Measurements from ENCODE around the gene POLR2C. TPM values are rescaled to one million over a fixed set of nuclear protein-coding genes. Genes with fewer than 3 reads are reported as not detected.
A peak's percentile ranks its signal among the peaks of the same experiment; 100 is the strongest.
"Not testable (repeated sequence)": the region's sequence is repeated elsewhere in the genome, so short reads cannot be mapped to it uniquely, and the experiment has no call there.

Gene POLR2C
- total RNA-seq, 1 experiment from 2014 or later: 110 TPM

DNA sequence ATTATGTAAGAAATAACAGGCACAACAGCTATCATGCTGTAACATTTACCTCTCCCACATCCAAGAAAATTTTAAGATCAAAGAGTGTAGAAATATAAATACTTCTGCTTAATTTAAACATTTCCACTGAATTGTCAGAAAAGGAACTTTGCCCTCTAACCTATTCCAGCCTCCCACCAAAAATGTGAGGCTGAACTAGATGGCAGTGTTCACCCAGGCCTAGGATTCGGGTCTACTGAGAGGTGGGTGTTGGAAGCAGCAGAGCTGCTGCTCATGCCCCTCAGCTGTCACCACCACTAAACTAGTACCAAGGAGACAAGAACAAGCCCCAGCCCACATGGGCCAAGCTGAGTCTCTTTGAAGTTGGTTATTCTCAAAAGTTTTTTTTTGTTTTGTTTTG, 26.6 kb upstream of the POLR2C start:
- BruUV-seq (replicated peaks): no TSS peak
- no peak for TF ChIP-seq EZH2 (IDR thresholded peaks at IDR 0.05; ENCODE audit: borderline replicate concordance, low read depth, low read length, poor library complexity, severe bottlenecking)
- TF ChIP-seq, protein P1, sequence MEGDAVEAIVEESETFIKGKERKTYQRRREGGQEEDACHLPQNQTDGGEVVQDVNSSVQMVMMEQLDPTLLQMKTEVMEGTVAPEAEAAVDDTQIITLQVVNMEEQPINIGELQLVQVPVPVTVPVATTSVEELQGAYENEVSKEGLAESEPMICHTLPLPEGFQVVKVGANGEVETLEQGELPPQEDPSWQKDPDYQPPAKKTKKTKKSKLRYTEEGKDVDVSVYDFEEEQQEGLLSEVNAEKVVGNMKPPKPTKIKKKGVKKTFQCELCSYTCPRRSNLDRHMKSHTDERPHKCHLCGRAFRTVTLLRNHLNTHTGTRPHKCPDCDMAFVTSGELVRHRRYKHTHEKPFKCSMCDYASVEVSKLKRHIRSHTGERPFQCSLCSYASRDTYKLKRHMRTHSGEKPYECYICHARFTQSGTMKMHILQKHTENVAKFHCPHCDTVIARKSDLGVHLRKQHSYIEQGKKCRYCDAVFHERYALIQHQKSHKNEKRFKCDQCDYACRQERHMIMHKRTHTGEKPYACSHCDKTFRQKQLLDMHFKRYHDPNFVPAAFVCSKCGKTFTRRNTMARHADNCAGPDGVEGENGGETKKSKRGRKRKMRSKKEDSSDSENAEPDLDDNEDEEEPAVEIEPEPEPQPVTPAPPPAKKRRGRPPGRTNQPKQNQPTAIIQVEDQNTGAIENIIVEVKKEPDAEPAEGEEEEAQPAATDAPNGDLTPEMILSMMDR (conservative IDR thresholded peaks at IDR 0.05; ENCODE audit: low read depth, low read length): no peak
- CTCF ChIA-PET: no interaction called here

DNA sequence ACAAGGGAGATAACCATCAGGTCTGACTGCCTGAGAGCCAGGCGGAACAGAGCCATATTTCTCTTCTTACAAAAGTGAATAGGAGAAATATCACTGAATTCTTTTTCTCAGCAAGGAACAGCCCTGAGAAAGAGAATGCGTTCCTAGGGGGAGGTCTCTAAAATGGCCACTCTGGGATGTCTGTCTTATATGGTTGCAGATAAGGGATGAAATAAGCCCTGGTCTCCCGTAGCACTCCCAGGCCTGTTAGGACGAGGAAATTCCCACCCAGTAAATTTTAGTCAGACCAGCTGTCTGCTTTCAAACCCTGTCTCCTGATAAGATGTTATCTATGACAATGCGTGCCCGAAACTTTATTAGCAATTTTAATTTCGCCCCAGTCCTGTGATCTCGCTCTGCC, 22.5 kb upstream of the POLR2C start:
- DNase-seq (ENCODE audit: low spot score); POLR2A ChIA-PET (ENCODE audit: low non-redundant PET); H3K4me3 ChIP-seq (ENCODE audit: low read depth, low read length, poor library complexity, severe bottlenecking); H3K27ac ChIP-seq (ENCODE audit: low read depth, low read length, poor library complexity, severe bottlenecking); CTCF ChIA-PET; intact Hi-C loops (cut with micrococcal nuclease; ENCODE audit: unreplicated experiment); BruUV-seq (replicated peaks); H3K27me3 ChIP-seq (replicated peaks; ENCODE audit: insufficient read depth, low read depth, low read length, poor library complexity); H3K4me1 ChIP-seq (ENCODE audit: insufficient read depth, low read length, poor library complexity, severe bottlenecking): not testable (repeated sequence)
- H3K9me3 ChIP-seq (ENCODE audit: low read depth, low read length, poor library complexity, severe bottlenecking): peaks cover 13% of the 10 kb centered on the region
- peaks cover 42% of the 10 kb centered on the region for H3K36me3 ChIP-seq (ENCODE audit: insufficient read depth, low read length, poor library complexity, severe bottlenecking)

More for the DNA sequence above, 26.6 kb upstream of the POLR2C start:
- intact Hi-C loops (cut with micrococcal nuclease; ENCODE audit: unreplicated experiment): no loop called here
- no peak overlapping the region for H3K4me3 ChIP-seq (ENCODE audit: low read depth, low read length, poor library complexity, severe bottlenecking)
- peaks cover 9% of the 10 kb centered on the region for H3K9me3 ChIP-seq (ENCODE audit: low read depth, low read length, poor library complexity, severe bottlenecking)
- H3K27ac ChIP-seq (ENCODE audit: low read depth, low read length, poor library complexity, severe bottlenecking): no peak overlapping the region
- no peak for DNase-seq (ENCODE audit: low spot score)
- POLR2A ChIA-PET (ENCODE audit: low non-redundant PET): no interaction called here
- H3K4me1 ChIP-seq (ENCODE audit: insufficient read depth, low read length, poor library complexity, severe bottlenecking): no peaks in the 10 kb centered on the region
- H3K36me3 ChIP-seq (ENCODE audit: insufficient read depth, low read length, poor library complexity, severe bottlenecking): peaks cover 77% of the 10 kb centered on the region
- no peaks in the 10 kb centered on the region for H3K27me3 ChIP-seq (replicated peaks; ENCODE audit: insufficient read depth, low read depth, low read length, poor library complexity)

DNA sequence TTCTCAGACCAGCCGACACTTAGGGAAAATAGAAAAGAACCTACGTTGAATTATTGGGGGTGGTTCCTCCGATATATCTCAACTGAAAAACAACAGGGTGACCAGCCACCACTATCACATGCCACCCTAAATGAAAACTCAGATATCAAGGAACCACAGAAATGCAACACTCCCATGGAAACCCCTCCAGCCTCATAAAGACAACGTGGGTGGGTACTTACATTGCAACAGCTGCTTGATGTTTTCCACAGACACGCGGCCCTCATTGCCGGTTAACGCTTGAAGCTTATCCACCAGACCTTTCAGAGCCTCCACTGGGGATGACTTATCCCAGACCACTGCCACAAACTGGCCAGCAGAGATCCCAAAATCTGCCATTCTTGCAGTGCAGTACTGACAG, 21.9 kb upstream of the POLR2C start:
- intact Hi-C loops (cut with micrococcal nuclease; ENCODE audit: unreplicated experiment); H3K4me3 ChIP-seq (ENCODE audit: low read depth, low read length, poor library complexity, severe bottlenecking); H3K27ac ChIP-seq (ENCODE audit: low read depth, low read length, poor library complexity, severe bottlenecking); H3K4me1 ChIP-seq (ENCODE audit: insufficient read depth, low read length, poor library complexity, severe bottlenecking); H3K27me3 ChIP-seq (replicated peaks; ENCODE audit: insufficient read depth, low read depth, low read length, poor library complexity); DNase-seq (ENCODE audit: low spot score); POLR2A ChIA-PET (ENCODE audit: low non-redundant PET); CTCF ChIA-PET; BruUV-seq (replicated peaks): not testable (repeated sequence)
- peaks cover 13% of the 10 kb centered on the region for H3K9me3 ChIP-seq (ENCODE audit: low read depth, low read length, poor library complexity, severe bottlenecking)
- peaks cover 36% of the 10 kb centered on the region for H3K36me3 ChIP-seq (ENCODE audit: insufficient read depth, low read length, poor library complexity, severe bottlenecking)

DNA sequence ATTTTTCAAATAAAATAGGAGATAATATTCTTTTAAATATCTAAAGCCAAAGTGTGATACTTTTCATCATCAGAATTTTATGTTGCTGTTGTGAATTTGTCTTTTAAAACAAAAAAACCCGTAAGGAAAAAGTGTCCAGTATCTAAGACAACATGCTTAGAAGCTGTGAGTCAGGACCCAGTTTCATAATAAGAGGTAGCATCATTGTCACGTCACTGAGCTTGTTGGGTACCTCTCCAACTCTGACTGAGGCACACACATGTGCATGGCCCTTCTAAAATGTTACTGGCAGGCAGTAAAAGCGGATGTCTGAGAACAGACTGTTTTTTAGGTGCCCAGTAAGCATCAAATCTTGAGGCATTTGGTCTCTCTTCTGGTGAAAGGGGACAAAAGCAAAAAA, 17.8 kb upstream of the POLR2C start:
- Histone ChIP-seq H3K4me1 (ENCODE audit: insufficient read depth, low read length, poor library complexity, severe bottlenecking) (no peaks in the 10 kb centered on the region), H3K27ac (ENCODE audit: low read depth, low read length, poor library complexity, severe bottlenecking) (no peak overlapping the region), H3K4me3 (ENCODE audit: low read depth, low read length, poor library complexity, severe bottlenecking) (no peak overlapping the region), H3K9me3 (ENCODE audit: low read depth, low read length, poor library complexity, severe bottlenecking) (peaks cover 13% of the 10 kb centered on the region), H3K27me3 (replicated peaks; ENCODE audit: insufficient read depth, low read depth, low read length, poor library complexity) (no peaks in the 10 kb centered on the region), H3K36me3 (ENCODE audit: insufficient read depth, low read length, poor library complexity, severe bottlenecking) (peaks cover 12% of the 10 kb centered on the region)
- intact Hi-C loops (cut with micrococcal nuclease; ENCODE audit: unreplicated experiment): no loop called here
- CTCF ChIA-PET: no interaction called here
- TF ChIP-seq, protein P1 (conservative IDR thresholded peaks at IDR 0.05; ENCODE audit: low read depth, low read length): no peak
- TF ChIP-seq EZH2 (IDR thresholded peaks at IDR 0.05; ENCODE audit: borderline replicate concordance, low read depth, low read length, poor library complexity, severe bottlenecking): no peak
- no peak for DNase-seq (ENCODE audit: low spot score)
- POLR2A ChIA-PET (ENCODE audit: low non-redundant PET): no interaction called here
- BruUV-seq (replicated peaks): TSS peak; percentile 16

All from A673 (cell line).